Measurements from ENCODE around the gene DLX6. TPM values are rescaled to one million over a fixed set of nuclear protein-coding genes. Genes with fewer than 3 reads are reported as not detected.

DLX6 gene
- total and polyA plus RNA-seq, 11 donors, result 0.21 TPM; not detected in 10

GRCh38 chr7:96992192-96993005 lies 13.0 kb upstream of the DLX6 start:
- 4 to 9% (median 6%) methylated on average over 43 to 47 of the region's 47 CpGs for WGBS, 4 donors
- Histone ChIP-seq H3K36me3 (no peaks in the 10 kb centered on the region), H3K27ac (no peak overlapping the region), H3K27me3 (peaks cover 54 to 100% (median 89%) of the 10 kb centered on the region in 9 donors), H3K4me3 (no peak overlapping the region), H3K4me1 (peaks cover 0 to 13% (median 0%) of the 10 kb centered on the region in 12 donors), H3K9me3 (no peaks in the 10 kb centered on the region)
- TF ChIP-seq, protein P1, sequence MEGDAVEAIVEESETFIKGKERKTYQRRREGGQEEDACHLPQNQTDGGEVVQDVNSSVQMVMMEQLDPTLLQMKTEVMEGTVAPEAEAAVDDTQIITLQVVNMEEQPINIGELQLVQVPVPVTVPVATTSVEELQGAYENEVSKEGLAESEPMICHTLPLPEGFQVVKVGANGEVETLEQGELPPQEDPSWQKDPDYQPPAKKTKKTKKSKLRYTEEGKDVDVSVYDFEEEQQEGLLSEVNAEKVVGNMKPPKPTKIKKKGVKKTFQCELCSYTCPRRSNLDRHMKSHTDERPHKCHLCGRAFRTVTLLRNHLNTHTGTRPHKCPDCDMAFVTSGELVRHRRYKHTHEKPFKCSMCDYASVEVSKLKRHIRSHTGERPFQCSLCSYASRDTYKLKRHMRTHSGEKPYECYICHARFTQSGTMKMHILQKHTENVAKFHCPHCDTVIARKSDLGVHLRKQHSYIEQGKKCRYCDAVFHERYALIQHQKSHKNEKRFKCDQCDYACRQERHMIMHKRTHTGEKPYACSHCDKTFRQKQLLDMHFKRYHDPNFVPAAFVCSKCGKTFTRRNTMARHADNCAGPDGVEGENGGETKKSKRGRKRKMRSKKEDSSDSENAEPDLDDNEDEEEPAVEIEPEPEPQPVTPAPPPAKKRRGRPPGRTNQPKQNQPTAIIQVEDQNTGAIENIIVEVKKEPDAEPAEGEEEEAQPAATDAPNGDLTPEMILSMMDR (IDR thresholded peaks at IDR 0.05), result no peak
- TF ChIP-seq POLR2A (IDR thresholded peaks at IDR 0.05), result no peak
- no peak for DNase-seq
- intact Hi-C loops (cut with DNase I), result no loop called here
- ATAC-seq, result no peak

DNA sequence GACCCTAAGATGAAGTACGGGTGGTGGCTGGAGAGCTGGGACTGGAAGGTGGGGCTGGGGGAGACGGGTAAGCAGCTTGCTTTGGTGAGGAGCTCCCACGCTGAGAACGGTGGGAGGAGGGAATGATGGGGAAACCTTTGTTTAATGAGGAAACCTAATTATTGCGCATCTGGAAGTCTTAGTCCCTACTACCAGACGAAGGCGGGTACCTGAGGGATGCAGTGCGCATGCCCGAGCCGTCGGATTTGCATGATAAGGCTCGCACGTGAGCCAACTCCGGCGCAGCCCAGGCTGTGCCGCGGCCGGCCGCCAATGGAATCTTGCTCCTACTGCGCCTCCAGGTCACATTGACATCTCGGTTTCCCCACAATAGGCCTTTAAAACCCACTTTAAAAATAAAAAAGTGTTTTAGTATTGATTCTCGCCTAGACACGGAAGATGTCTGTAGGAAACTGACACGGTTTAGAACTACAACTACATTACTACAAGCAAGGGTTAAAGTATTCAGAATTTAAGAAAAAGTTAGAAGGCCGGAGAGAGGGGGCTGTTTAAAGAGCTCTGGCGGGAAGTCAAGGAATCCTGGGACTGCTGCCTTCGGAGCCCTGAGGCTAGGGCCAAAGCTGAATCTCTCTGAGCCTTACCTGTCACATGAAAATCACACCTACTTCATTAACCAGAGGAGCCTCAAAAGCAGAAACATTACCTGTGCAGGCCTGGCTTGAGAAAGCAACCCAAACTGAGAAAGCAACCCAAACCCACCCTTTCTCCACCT lies 12.1 kb upstream of the DLX6 start:
- no peak for TF ChIP-seq POLR2A (IDR thresholded peaks at IDR 0.05)
- TF ChIP-seq, protein P1 (IDR thresholded peaks at IDR 0.05), result no peak
- intact Hi-C loops (cut with DNase I), result no loop called here
- H3K9me3 ChIP-seq, result no peaks in the 10 kb centered on the region
- peaks cover 55 to 100% (median 93%) of the 10 kb centered on the region in 9 donors for H3K27me3 ChIP-seq
- 3 to 11% (median 7%) methylated on average over 27 of the region's 27 CpGs for WGBS, 4 donors
- peaks cover 0 to 17% (median 0%) of the 10 kb centered on the region in 12 donors for H3K4me1 ChIP-seq
- H3K36me3 ChIP-seq, result no peaks in the 10 kb centered on the region
- no peak overlapping the region for H3K27ac ChIP-seq
- no peak overlapping the region for H3K4me3 ChIP-seq
- no peak for ATAC-seq
- DNase-seq, result no peak

DNA sequence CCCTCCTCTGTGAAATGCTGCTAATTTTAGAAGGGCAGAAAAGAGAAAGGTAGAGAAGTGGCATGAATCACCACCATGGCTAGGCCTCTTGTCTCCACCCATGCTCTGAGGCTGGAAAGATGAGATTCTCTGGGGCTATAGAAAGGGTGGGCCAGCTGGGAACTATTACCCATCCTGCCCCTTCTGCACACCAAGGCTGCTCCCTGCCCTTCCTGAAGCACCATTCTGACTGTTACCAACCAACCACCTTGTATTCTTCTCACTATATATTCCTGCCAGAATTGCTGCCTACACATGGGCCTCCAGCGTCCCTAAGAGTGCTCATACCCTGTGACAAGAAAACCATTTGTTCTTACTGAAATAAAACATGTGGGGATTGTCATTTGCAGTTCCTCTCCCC lies 11.4 kb upstream of the DLX6 start:
- no peak overlapping the region for H3K4me3 ChIP-seq
- TF ChIP-seq POLR2A (IDR thresholded peaks at IDR 0.05), result no peak
- TF ChIP-seq, protein P1 (IDR thresholded peaks at IDR 0.05), result no peak
- H3K36me3 ChIP-seq, result no peaks in the 10 kb centered on the region
- H3K4me1 ChIP-seq, result peaks cover 0 to 17% (median 0%) of the 10 kb centered on the region in 12 donors
- ATAC-seq, result no peak
- no peak for DNase-seq
- no peak overlapping the region for H3K27ac ChIP-seq
- peaks cover 61 to 100% (median 94%) of the 10 kb centered on the region in 9 donors for H3K27me3 ChIP-seq
- intact Hi-C loops (cut with DNase I), result no loop called here
- 22 to 50% (median 31%) methylated on average over 1 of the region's 1 CpG for WGBS, 4 donors
- H3K9me3 ChIP-seq, result no peaks in the 10 kb centered on the region
